ENCODE data around the gene EIF4G3.

DNA sequence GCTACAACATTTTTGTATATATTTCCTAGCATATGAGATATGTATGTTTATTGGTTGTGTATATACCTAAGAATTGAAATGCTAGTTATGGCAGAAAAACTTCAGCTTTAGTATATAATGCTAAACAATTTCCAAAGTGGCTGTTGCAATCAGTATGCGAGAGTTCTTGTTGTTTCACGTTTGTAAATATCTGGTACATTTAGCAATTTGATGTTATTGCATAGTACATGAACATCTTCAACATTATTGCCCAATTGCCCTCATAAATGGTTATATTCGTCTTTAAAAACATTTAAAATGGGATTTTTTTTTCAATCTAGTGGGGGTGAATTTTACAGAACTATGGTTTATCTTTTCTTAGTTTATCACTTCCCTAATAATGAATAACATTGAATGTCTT, 303.4 kb downstream of the EIF4G3 start:
- TF ChIP-seq, protein P1, sequence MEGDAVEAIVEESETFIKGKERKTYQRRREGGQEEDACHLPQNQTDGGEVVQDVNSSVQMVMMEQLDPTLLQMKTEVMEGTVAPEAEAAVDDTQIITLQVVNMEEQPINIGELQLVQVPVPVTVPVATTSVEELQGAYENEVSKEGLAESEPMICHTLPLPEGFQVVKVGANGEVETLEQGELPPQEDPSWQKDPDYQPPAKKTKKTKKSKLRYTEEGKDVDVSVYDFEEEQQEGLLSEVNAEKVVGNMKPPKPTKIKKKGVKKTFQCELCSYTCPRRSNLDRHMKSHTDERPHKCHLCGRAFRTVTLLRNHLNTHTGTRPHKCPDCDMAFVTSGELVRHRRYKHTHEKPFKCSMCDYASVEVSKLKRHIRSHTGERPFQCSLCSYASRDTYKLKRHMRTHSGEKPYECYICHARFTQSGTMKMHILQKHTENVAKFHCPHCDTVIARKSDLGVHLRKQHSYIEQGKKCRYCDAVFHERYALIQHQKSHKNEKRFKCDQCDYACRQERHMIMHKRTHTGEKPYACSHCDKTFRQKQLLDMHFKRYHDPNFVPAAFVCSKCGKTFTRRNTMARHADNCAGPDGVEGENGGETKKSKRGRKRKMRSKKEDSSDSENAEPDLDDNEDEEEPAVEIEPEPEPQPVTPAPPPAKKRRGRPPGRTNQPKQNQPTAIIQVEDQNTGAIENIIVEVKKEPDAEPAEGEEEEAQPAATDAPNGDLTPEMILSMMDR (IDR thresholded peaks at IDR 0.05): no peak
- TF ChIP-seq POLR2A (IDR thresholded peaks at IDR 0.05): no peak
